AG10803 (cell line): ENCODE measurements around the gene AMELX.
A peak's percentile ranks its signal among the peaks of the same experiment; 100 is the strongest.

Source experiments
- DNase-seq: peaks from one replicate; pipeline ENCODE4 v3.0.0; 2010; ENCODE audit warnings: low read depth
- H3K4me3 ChIP-seq: 2 replicates; pipeline ENCODE4 v1.5.1; 2011; ENCODE audit warnings: mild to moderate bottlenecking, low read length, control low read depth
- TF ChIP-seq, protein P1 (sequence below): conservative IDR thresholded peaks from 2 replicates; pipeline ENCODE4 v1.5.1; 2011; ENCODE audit warnings: mild to moderate bottlenecking, low read length, control low read depth, inconsistent platforms

Gene AMELX

GRCh38 chrX:11293113-11293512, at the start of gene AMELX:
AMELX (plus strand) TSS chrX:11293413; CDS start chrX:11294789, 1,376 bp downstream.
- TF ChIP-seq, protein P1, sequence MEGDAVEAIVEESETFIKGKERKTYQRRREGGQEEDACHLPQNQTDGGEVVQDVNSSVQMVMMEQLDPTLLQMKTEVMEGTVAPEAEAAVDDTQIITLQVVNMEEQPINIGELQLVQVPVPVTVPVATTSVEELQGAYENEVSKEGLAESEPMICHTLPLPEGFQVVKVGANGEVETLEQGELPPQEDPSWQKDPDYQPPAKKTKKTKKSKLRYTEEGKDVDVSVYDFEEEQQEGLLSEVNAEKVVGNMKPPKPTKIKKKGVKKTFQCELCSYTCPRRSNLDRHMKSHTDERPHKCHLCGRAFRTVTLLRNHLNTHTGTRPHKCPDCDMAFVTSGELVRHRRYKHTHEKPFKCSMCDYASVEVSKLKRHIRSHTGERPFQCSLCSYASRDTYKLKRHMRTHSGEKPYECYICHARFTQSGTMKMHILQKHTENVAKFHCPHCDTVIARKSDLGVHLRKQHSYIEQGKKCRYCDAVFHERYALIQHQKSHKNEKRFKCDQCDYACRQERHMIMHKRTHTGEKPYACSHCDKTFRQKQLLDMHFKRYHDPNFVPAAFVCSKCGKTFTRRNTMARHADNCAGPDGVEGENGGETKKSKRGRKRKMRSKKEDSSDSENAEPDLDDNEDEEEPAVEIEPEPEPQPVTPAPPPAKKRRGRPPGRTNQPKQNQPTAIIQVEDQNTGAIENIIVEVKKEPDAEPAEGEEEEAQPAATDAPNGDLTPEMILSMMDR = no peak

GRCh38 chrX:11244636-11245035, 48.6 kb upstream of the AMELX start:
- DNase-seq = peak; percentile 48
- no peak overlapping the region for H3K4me3 ChIP-seq
- TF ChIP-seq, protein P1 = no peak

More at GRCh38 chrX:11293113-11293512, at the start of gene AMELX:
- no peak for DNase-seq
- no peak within 1 kb of the TSS for H3K4me3 ChIP-seq

GRCh38 chrX:11254417-11255109, 38.6 kb upstream of the AMELX start:
- TF ChIP-seq, protein P1 = no peak
- no peak for DNase-seq
- no peak overlapping the region for H3K4me3 ChIP-seq

DNA sequence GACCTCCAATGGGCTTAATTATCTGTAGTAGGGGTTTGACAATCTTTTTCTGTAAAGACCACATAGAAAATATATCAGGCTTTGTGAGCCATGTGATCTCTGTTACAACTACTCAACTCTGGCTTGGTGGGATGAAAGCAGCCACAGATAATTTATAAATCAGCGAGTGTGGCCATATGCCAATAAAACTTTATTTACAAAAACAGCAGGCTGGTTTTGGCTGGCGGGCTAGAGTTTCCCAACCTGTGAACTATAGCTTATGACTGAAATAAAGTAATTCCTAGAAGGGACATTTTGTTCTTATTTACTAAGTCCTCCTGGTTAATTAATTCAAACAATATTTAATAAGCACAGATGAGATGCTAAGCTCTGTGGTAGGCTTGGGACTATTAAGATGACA, 35.9 kb upstream of the AMELX start:
- TF ChIP-seq, protein P1 = no peak
- DNase-seq = no peak
- no peak overlapping the region for H3K4me3 ChIP-seq

GRCh38 chrX:11257711-11258110, 35.5 kb upstream of the AMELX start:
- H3K4me3 ChIP-seq = no peak overlapping the region
- TF ChIP-seq, protein P1 = no peak
- DNase-seq = no peak

DNA sequence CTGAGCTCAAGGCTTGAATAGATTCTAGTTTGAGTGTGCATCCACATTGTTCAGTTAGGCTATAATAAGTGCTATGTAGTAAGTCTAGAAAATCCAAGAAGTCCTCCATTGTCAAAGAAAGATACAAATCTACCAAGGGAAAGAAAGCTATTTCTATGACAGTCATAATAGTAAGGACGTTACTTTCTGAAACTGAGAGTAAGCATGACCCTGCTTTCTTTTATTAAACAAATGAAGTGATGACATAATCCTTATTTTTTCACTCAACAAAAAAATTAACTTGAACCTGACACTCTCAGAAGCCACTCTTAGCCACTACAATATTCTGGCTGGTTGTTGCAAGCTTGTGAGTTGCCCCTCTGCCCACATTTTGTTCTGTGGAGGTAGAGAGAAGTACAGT, 33.8 kb upstream of the AMELX start:
- no peak for DNase-seq
- TF ChIP-seq, protein P1 = no peak
- H3K4me3 ChIP-seq = no peak overlapping the region

- DNase-seq = peak; percentile 56
- TF ChIP-seq, protein P1 = no peak
- no peak overlapping the region for H3K4me3 ChIP-seq
Observed at GRCh38 chrX:11261260-11261659, 32.0 kb upstream of the AMELX start.
